Endodermal cell (in vitro differentiated cells): ENCODE data around the gene MLLT3. TPM values are rescaled to one million over a fixed set of nuclear protein-coding genes. Genes with fewer than 3 reads are reported as not detected.

ENCODE experiments used
- DNase-seq: peaks from one replicate; pipeline ENCODE4 v3.0.0-alpha.2; 2017
- H3K27ac ChIP-seq: 2 replicates; pipeline ENCODE4 v1.5.1; 2013; ENCODE audit warnings: mild to moderate bottlenecking, low read depth, low read length, moderate library complexity
- H3K27me3 ChIP-seq: 2 replicates; pipeline ENCODE4 v1.6.1; 2013; ENCODE audit warnings: mild to moderate bottlenecking, low read length, moderate library complexity; ENCODE audit not compliant: insufficient read depth, control insufficient read depth, poor library complexity, severe bottlenecking
- H3K36me3 ChIP-seq: 2 replicates; pipeline ENCODE4 v1.7.0; 2013; ENCODE audit warnings: mild to moderate bottlenecking, low read length, moderate library complexity; ENCODE audit not compliant: control insufficient read depth, insufficient read depth
- H3K4me1 ChIP-seq: one replicate; pipeline ENCODE4 v1.7.0; 2013; ENCODE audit warnings: low read length; ENCODE audit not compliant: control insufficient read depth, insufficient read depth
- H3K4me3 ChIP-seq: 2 replicates; pipeline ENCODE4 v1.5.1; 2013; ENCODE audit warnings: mild to moderate bottlenecking, low read length, moderate library complexity
- H3K9ac ChIP-seq: 2 replicates; pipeline ENCODE4 v1.6.1; 2013; ENCODE audit warnings: mild to moderate bottlenecking, low read length, moderate library complexity; ENCODE audit not compliant: poor library complexity, severe bottlenecking; ENCODE audit errors: extremely low read depth
- H3K9me3 ChIP-seq: 2 replicates; pipeline ENCODE4 v1.6.1; 2013; ENCODE audit warnings: mild to moderate bottlenecking, low read length, moderate library complexity; ENCODE audit not compliant: control insufficient read depth
- H3K27ac Mint-ChIP-seq: 2 replicates; pipeline ENCODE4 v1.8.0; 2020; ENCODE audit warnings: mixed read lengths
- H3K27me3 Mint-ChIP-seq: 2 replicates; pipeline ENCODE4 v1.8.0; 2021; ENCODE audit warnings: mild to moderate bottlenecking, mixed read lengths; ENCODE audit not compliant: insufficient read depth
- H3K36me3 Mint-ChIP-seq: 2 replicates; pipeline ENCODE4 v1.8.0; 2020; ENCODE audit warnings: low read depth, mixed read lengths
- H3K4me1 Mint-ChIP-seq: 2 replicates; pipeline ENCODE4 v1.8.0; 2020; ENCODE audit warnings: mixed read lengths
- H3K4me3 Mint-ChIP-seq: 2 replicates; pipeline ENCODE4 v1.8.0; 2020; ENCODE audit warnings: mild to moderate bottlenecking, moderate library complexity, mixed read lengths
- H3K9me3 Mint-ChIP-seq: 2 replicates; pipeline ENCODE4 v1.8.0; 2020; ENCODE audit warnings: mild to moderate bottlenecking, mixed read lengths
- WGBS, 2 experiments: methylation state at CpG; one replicate each; pipeline versions ENCODE4 v1.1.5 to v1.1.7; 2013; ENCODE audit warnings: missing lambda C conversion rate in 2 of 2, mixed read lengths in 1 of 2; ENCODE audit not compliant: insufficient coverage in 1 of 2, insufficient read length in 1 of 2; 5-methylcytosine and 5-hydroxymethylcytosine counted together
- total RNA-seq, 2 donors: library from RNA; stranded (reverse); fragmentation: NEBNext Ultra II Directional in 1 of 2; extraction: Animal tissue kit (Norgen Biotek cat#: 25700) in 1 of 2; gene quantifications; 2 replicates in 1 of 2; 3 replicates in 1 of 2; pipeline ENCODE4 v1.2.1, GENCODE V29; 2021
- TF ChIP-seq, protein P1 (sequence below): fragments of 200-600 bp; sonication (generic); conservative IDR thresholded peaks from 2 replicates; pipeline ENCODE4 v1.5.0; 2021; ENCODE audit warnings: antibody characterized with exemption, mild to moderate bottlenecking

The MLLT3 gene
- total RNA-seq, 2 donors from 2014 or later: 5.5 to 12.2 TPM

DNA sequence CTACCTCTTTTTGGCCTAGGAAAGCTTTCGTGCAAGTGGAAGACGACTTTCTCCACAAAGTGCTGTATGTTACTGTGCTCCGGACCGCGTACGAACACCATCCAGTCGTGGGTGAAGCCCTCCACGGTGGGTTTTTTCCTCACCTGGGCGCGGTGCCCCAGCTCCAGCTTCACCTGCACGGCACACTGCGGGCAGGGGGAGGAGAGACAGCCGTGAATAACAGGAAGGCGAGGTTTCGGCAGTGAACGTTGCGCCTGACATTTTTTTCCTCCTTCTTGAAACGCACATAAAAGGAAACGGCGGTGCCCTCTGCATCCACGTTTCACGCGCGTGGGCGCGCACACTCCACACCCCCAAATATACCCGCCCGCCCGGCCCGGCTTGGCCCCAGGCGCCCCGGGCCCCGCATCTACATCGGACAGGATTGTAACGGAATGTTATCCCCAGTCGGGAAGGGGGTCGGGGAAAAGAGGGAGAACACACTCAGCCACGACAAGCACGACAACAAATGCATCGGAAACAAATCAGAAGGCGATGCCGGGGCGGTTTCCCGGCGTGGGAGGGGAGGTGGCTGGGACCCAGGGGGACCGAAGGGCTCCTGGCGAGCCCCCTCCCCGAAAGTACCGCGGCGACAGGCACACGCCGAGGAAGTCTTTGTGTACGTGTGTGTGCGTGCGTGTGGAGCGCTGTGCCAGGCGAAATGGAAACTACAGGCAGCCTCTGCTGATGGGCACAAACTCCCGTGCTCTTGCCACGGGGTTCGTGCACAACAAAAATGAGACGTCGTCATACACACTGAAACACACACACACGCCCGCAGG lies 1.4 kb downstream of the MLLT3 start:
- Mint-ChIP-seq H3K27me3 (peaks cover 67% of the 10 kb centered on the region), H3K27ac (no peak overlapping the region), H3K36me3 (no peaks in the 10 kb centered on the region), H3K9me3 (no peaks in the 10 kb centered on the region), H3K4me3 (peak overlapping the region; percentile 75), H3K4me1 (peaks cover 28% of the 10 kb centered on the region)
- no peaks in the 10 kb centered on the region for H3K9me3 ChIP-seq
- peak overlapping the region; percentile 89 for H3K4me3 ChIP-seq
- peaks cover 7% of the 10 kb centered on the region for H3K4me1 ChIP-seq
- H3K27me3 ChIP-seq: peaks cover 17% of the 10 kb centered on the region
- TF ChIP-seq, protein P1, sequence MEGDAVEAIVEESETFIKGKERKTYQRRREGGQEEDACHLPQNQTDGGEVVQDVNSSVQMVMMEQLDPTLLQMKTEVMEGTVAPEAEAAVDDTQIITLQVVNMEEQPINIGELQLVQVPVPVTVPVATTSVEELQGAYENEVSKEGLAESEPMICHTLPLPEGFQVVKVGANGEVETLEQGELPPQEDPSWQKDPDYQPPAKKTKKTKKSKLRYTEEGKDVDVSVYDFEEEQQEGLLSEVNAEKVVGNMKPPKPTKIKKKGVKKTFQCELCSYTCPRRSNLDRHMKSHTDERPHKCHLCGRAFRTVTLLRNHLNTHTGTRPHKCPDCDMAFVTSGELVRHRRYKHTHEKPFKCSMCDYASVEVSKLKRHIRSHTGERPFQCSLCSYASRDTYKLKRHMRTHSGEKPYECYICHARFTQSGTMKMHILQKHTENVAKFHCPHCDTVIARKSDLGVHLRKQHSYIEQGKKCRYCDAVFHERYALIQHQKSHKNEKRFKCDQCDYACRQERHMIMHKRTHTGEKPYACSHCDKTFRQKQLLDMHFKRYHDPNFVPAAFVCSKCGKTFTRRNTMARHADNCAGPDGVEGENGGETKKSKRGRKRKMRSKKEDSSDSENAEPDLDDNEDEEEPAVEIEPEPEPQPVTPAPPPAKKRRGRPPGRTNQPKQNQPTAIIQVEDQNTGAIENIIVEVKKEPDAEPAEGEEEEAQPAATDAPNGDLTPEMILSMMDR: no peak
- WGBS, 2 experiments: 0 to 2% methylated on average over 16 to 65 of the region's 65 CpGs
- no peak overlapping the region for H3K27ac ChIP-seq
- DNase-seq: peak; percentile 68
- peak overlapping the region; percentile 23 for H3K9ac ChIP-seq
- H3K36me3 ChIP-seq: no peaks in the 10 kb centered on the region

DNA sequence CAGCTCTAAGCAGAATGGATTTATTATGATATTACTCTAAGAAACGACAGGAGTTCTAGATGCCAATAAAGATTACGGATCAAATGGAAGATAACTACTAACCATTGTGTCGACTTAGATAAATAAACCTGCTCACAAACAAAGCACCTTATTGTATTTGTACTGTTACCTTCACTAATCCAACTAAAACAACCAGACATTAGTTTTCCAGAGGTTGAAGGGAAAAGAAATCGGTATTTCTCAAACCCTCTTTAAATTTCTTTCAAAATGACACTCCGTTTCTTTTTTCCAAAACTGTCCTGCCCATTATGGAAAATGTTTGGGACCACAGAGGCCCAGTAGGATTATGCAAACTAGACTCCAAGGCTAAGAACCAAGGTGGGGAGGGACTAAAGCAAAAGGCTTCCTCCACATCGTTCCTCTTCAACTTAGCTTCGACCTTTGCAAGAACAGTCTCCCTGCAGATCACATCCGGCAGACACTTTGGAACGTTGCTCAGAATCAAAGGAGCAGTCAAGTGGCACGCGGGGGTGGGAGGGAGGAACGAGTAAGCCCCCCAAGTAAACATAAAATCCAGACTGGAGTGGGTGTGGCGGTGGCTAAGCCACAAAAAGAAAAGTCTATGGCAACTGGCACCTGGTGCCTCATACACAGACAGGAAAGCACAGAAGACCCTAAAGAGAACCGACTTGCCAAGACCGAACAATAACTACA lies 2.7 kb downstream of the MLLT3 start:
- Histone ChIP-seq H3K9ac (peak overlapping the region; percentile 15), H3K27me3 (peaks cover 17% of the 10 kb centered on the region), H3K4me1 (peaks cover 7% of the 10 kb centered on the region), H3K27ac (no peak overlapping the region), H3K9me3 (no peaks in the 10 kb centered on the region), H3K4me3 (peak overlapping the region; percentile 89), H3K36me3 (no peaks in the 10 kb centered on the region)
- TF ChIP-seq, protein P1: no peak
- Mint-ChIP-seq H3K4me3 (peak overlapping the region; percentile 75), H3K9me3 (no peaks in the 10 kb centered on the region), H3K4me1 (peaks cover 26% of the 10 kb centered on the region), H3K36me3 (no peaks in the 10 kb centered on the region), H3K27me3 (peaks cover 65% of the 10 kb centered on the region), H3K27ac (no peak overlapping the region)
- DNase-seq: peak; percentile 56
- 32 to 50% methylated on average over 1 to 15 of the region's 15 CpGs for WGBS, 2 experiments

GRCh38 chr9:20618361-20618802 lies 3.9 kb downstream of the MLLT3 start:
- Mint-ChIP-seq H3K4me3 (no peak overlapping the region), H3K4me1 (peaks cover 14% of the 10 kb centered on the region)

More at GRCh38 chr9:20618361-20618802, 3.9 kb downstream of the MLLT3 start:
- TF ChIP-seq, protein P1: no peak
- Histone ChIP-seq H3K27me3 (peaks cover 4% of the 10 kb centered on the region), H3K4me3 (no peak overlapping the region), H3K36me3 (no peaks in the 10 kb centered on the region), H3K27ac (no peak overlapping the region), H3K4me1 (peaks cover 7% of the 10 kb centered on the region), H3K9ac (no peak overlapping the region), H3K9me3 (no peaks in the 10 kb centered on the region)
- no peaks in the 10 kb centered on the region for H3K9me3 Mint-ChIP-seq
- H3K36me3 Mint-ChIP-seq: no peaks in the 10 kb centered on the region
- WGBS, 2 experiments: 89 to 100% methylated on average over 1 to 2 of the region's 2 CpGs
- no peak for DNase-seq
- H3K27me3 Mint-ChIP-seq: peaks cover 52% of the 10 kb centered on the region
- no peak overlapping the region for H3K27ac Mint-ChIP-seq
